ENCODE data around the gene CEBPZ. TPM values are rescaled to one million over a fixed set of nuclear protein-coding genes. Genes with fewer than 3 reads are reported as not detected.
A peak's percentile ranks its signal among the peaks of the same experiment; 100 is the strongest.

Gene CEBPZ
- polyA plus RNA-seq, 1 experiment, result 21.1 TPM

- TF ChIP-seq CTCF (IDR thresholded peaks at IDR 0.05; ENCODE audit: low read depth, low read length), result no peak
- Histone ChIP-seq H3K27me3 (ENCODE audit: control insufficient read depth, insufficient read depth, low read length) (no peaks in the 10 kb centered on the region), H3K4me3 (ENCODE audit: low read depth, low read length) (no peak overlapping the region), H3K27ac (ENCODE audit: low read depth, low read length) (no peak overlapping the region), H3K9me3 (ENCODE audit: control insufficient read depth, insufficient read depth, low read length) (no peaks in the 10 kb centered on the region)
- CTCF ChIA-PET, result interaction anchor here (1.0 to 1.5 kb wide), 2 partner anchors 9 to 706 kb away, joined by 3 to 4 read pairs; no protein-coding TSS in a partner anchor
- DNase-seq (ENCODE audit: low read depth, low spot score), result no peak
- POLR2A ChIA-PET, result interaction anchor here (0.7 kb wide), 1 partner anchor 22 kb away, joined by 3 read pairs; no protein-coding TSS in a partner anchor
Measured at GRCh38 chr2:37171624-37171950, 59.8 kb downstream of the CEBPZ start.

- ChIA-PET POLR2A (no interaction called here), CTCF (interaction anchor here (0.6 to 2.5 kb wide), 27 partner anchors 8 to 1436 kb away, joined by 3 to 16 read pairs (median 4); partner anchors contain the start of gene SULT6B1)
- TF ChIP-seq CTCF (IDR thresholded peaks at IDR 0.05; ENCODE audit: low read depth, low read length), result peak; percentile 77
- Histone ChIP-seq H3K9me3 (ENCODE audit: control insufficient read depth, insufficient read depth, low read length) (peaks cover 10% of the 10 kb centered on the region), H3K27ac (ENCODE audit: low read depth, low read length) (no peak overlapping the region), H3K4me3 (ENCODE audit: low read depth, low read length) (no peak overlapping the region), H3K27me3 (ENCODE audit: control insufficient read depth, insufficient read depth, low read length) (no peaks in the 10 kb centered on the region)
- no peak for DNase-seq (ENCODE audit: low read depth, low spot score)
Measured at GRCh38 chr2:37168217-37168981, 63.0 kb downstream of the CEBPZ start.

GRCh38 chr2:37167636-37168180 lies 63.7 kb downstream of the CEBPZ start:
- ChIA-PET POLR2A (no interaction called here), CTCF (interaction anchor here (0.6 to 2.5 kb wide), 20 partner anchors 9 to 1240 kb away, joined by 3 to 16 read pairs (median 6); partner anchors contain the start of gene SULT6B1)
- Histone ChIP-seq H3K9me3 (ENCODE audit: control insufficient read depth, insufficient read depth, low read length) (peaks cover 12% of the 10 kb centered on the region), H3K27ac (ENCODE audit: low read depth, low read length) (no peak overlapping the region), H3K27me3 (ENCODE audit: control insufficient read depth, insufficient read depth, low read length) (no peaks in the 10 kb centered on the region), H3K4me3 (ENCODE audit: low read depth, low read length) (no peak overlapping the region)
- DNase-seq (ENCODE audit: low read depth, low spot score), result no peak
- TF ChIP-seq CTCF (IDR thresholded peaks at IDR 0.05; ENCODE audit: low read depth, low read length), result no peak

GRCh38 chr2:37164757-37165156 lies 66.6 kb downstream of the CEBPZ start:
- TF ChIP-seq CTCF (IDR thresholded peaks at IDR 0.05; ENCODE audit: low read depth, low read length), result no peak
- no peak overlapping the region for H3K27ac ChIP-seq (ENCODE audit: low read depth, low read length)
- POLR2A ChIA-PET, result no interaction called here

More at GRCh38 chr2:37164757-37165156, 66.6 kb downstream of the CEBPZ start:
- Histone ChIP-seq H3K9me3 (ENCODE audit: control insufficient read depth, insufficient read depth, low read length) (peaks cover 12% of the 10 kb centered on the region), H3K4me3 (ENCODE audit: low read depth, low read length) (no peak overlapping the region), H3K27me3 (ENCODE audit: control insufficient read depth, insufficient read depth, low read length) (no peaks in the 10 kb centered on the region)
- no peak for DNase-seq (ENCODE audit: low read depth, low spot score)
- CTCF ChIA-PET, result no interaction called here

All from AG04450 (cell line).